Posterior vena cava (tissue), 2 donors: ENCODE results near the gene SNAPIN. TPM values are rescaled to one million over a fixed set of nuclear protein-coding genes. Genes with fewer than 3 reads are reported as not detected.
"Not testable (repeated sequence)": the region's sequence is repeated elsewhere in the genome, so short reads cannot be mapped to it uniquely, and the experiment has no call there.

Experiments
- DNase-seq: peaks from one replicate; pipeline ENCODE4 v3.0.0-alpha.2; 2020; ENCODE audit warnings: low spot score
- intact Hi-C, 2 donors: fragments of 100-400 bp; cut with DNase I; formaldehyde crosslinking; loops; one replicate each; pipeline versions ENCODE4 v1.14.1 to v1.14.2; 2022 to 2023
- total RNA-seq, 2 donors: library from RNA; stranded (reverse); fragmentation: NEBNext Ultra II Directional; extraction: Animal tissue kit (Norgen Biotek cat#: 25700); gene quantifications; one replicate each; pipeline ENCODE4 v1.2.1, GENCODE V29; 2021
- donor health status: DM: yes; HTN: yes; CAD: no.
- donor health status: DM: yes; HTN: yes; CAD: no.

The SNAPIN gene
- total RNA-seq, 2 donors from 2014 or later = 30.3 to 31.2 TPM

DNA sequence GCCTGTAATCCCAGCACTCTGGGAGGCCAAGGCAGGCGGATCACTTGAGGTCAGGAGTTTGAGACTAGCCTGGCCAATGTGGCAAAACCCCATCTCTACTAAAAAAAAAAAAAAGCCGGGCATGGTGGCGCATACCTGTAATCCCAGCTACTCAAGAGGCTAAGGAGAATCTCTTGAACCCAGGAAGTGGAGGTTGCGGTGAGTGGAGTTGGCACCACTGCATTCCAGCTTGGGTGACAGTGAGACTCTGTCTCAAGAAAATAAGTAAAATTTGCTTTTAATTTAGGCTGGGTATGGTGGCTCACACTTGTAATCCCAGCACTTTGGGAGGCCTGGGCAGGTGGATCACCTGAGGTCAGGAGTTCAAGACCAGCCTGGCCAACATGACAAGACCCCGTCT lies 18.3 kb upstream of the SNAPIN start:
- intact Hi-C loops, DNase-seq: not testable (repeated sequence)

DNA sequence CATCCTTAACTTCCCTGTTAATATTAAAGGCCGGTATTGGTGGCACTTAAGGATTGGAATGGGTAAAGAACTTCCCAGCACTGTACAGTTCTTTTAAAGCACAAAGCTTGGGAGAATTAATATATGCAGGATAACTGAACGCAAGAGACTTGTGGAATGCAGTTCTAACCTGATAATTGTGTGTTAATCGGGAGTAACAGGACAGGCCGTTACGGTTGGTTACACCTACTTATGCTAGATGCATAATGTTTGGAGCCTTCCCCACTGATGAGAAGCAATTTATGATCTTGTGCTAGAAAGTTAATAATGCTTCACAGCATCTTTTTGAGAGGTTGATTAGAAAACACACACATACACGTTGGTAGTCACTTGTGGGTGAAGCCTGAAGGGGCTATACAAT lies 17.6 kb upstream of the SNAPIN start:
- no peak for DNase-seq
- intact Hi-C loops = no loop called here

DNA sequence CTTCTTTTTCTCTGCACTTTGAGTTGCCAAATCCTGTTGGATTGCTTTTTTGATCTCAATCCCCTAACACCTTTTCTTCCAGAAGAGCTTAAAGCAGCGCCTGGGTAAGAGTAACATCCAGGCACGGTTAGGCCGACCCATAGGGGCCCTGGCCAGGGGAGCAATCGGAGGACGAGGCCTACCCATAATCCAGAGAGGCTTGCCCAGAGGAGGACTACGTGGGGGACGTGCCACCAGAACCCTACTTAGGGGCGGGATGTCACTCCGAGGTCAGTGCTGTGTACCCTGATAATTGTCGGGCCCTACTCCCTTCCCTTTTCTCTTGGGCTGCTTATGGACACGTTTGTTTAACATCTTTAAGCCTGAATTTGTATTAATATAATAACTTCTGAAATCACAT lies 16.3 kb upstream of the SNAPIN start:
- no peak for DNase-seq
- intact Hi-C loops = no loop called here

DNA sequence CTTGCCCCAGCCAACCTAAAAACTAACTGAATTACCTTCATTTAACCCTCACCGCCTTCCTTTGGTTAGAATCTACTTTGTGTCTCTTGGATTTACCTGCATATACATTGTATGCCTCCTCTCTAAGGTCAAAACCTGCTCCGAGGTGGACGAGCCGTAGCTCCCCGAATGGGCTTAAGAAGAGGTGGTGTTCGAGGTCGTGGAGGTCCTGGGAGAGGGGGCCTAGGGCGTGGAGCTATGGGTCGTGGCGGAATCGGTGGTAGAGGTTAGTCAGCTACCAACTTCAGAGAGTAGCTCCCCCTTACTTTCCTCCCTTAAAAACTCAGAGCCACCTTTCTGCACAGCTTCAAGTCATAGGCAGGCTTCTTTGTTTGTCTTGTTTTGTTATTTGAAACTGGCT lies 15.4 kb upstream of the SNAPIN start:
- intact Hi-C loops = no loop called here
- no peak for DNase-seq

DNA sequence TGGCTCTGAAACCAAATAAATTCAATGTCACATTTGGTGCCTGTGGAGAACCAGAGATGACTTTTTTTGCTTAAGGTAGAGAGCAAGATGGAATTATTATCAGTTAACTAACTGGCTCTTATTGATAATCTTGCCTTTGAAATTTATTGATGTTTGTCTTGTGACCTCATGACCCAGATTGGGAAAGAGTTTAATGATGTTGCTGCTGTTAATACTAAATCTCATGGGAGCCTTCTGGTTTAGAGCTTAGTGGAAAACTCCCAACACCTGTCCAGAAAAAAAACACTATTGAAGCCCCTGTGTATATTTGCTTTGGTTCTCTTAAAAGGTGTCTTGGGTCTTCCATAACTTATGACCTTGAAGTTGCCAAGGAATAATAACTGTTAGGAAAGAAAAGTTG lies 14.7 kb upstream of the SNAPIN start:
- no peak for DNase-seq
- intact Hi-C loops = no loop called here

DNA sequence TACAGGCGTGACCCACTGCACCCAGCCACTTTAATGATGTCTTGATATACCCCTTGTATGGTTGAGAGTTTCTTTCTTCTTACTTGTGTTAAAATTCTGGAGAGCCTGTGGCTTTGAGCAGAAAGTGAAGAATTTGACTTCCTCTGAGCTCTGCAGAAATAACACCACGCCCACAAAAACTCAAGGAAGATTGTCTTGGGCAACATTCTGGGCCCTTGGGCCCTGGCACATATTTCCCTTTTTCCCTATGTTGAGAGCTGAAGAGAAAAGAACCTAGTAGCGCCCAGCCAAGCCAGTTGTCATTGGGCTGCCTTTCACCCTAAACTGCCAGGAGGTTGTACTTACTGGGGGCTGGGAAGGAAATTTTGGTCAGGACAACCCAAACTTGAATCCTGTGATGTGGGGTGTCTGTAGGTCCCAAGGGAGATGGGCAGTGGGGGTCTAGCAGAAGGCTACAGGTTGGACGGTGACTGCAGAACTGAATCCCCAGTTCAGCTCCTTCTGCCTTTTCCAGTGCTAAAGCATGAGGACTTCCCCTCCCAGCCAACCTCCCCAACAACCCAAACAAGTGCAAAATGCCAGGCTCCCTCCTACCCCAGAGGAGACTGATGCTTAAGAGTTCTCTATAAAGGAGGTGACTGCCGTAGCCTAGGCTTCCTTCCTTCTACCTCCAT lies 11.7 kb upstream of the SNAPIN start:
- DNase-seq = no peak
- intact Hi-C loops = no loop called here

DNA sequence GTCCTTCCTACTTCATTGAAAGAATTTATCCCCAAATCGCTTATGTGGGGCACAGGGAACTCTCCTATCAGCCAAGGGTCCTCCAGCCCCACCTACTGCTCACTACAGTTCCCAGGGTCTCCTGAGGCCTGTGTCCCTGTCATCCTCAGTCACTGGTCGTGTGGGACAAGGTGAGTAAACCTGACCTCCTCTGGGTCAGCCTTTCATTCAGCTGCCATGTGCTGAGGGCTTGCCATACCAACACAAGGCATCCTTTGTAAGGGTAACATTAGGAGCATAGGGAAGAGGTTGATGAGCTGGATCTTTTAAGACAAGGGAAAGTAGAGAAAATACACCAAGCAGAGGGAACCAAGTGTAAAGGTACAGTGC lies 11.2 kb upstream of the SNAPIN start:
- intact Hi-C loops = no loop called here
- no peak for DNase-seq

DNA sequence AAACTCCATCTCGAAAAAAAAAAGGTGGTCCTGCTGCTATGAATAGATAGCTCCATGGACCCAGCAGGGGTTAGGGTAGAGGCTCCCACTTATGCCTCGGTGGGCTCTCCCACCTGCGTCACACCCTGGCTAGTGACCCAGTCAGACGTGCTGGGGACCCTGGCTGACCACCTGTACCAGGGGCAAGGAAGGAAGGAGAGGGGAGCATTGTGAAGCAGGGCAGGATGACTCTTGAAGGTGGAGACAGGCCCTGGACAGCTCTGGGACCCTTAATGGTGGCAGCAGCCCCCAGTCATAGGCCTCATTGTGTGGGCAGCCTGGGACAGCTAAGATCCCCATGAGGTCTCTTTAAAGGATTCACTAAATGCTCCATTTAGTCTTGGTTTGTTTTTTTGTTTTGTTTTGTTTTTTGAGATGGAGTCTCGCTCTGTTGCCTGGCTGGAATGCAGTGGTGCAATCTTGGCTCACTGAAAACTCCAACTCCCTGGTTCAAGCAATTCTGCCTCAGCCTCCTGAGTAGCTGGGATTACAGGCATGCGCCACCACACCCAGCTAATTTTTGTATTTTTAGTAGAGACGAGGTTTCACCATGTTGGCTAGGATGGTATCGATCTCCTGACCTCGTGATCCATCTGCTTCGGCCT lies 10.4 kb upstream of the SNAPIN start:
- DNase-seq = no peak
- intact Hi-C loops = no loop called here

DNA sequence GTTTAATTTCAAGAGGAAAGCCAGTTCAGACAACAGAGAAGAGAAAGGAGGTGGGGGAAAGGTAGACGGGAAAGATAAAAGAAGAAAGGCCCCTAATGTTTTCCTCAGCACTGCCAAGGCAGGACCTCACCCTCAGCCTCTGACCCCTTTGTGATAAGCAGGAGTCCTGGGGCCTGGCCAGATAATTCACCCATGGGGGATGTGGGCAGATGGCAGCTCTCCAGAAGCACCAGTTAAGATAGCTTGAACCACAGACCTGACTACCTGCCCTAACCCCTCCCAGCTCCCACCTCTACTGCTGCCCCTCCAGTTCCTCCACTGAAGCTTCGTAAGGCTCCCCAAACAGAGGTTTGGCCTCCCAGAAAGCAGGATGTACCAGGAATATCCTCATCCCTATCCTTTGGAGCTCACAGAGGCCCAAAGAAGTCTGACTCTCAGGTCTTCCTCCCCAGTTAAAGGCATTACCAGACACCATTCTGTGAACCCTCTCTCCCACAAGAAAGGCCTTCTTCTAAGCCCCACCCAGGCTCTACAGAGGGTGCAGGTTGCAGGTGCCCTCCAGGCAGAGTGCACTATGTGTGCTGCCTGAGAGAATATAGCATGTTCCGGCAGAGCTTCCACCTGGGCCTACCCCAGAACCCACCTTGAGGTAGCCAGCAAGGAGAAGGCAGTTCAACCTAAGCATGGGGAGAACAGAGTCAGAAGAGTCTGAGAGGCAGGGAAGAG lies 9.2 kb upstream of the SNAPIN start:
- intact Hi-C loops = no loop called here
- no peak for DNase-seq

DNA sequence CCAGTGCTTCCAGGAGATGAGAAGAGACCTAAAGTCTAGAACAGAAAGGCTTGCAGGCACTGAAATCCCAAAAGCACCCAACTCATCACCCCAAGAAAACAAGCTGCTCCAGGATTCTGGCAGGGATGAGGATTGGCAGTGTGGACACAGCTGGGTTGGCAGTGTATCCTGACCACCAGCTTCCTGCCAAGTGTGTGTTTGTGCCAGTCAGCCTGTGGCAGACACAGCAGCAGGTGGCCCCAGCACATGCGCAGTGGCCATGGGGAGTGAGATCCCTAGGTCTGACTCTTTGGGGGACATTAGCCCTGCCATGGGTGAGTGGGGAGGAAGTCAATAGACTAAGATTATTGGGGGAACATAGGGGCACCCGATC lies 8.7 kb upstream of the SNAPIN start:
- intact Hi-C loops = no loop called here
- no peak for DNase-seq

DNA sequence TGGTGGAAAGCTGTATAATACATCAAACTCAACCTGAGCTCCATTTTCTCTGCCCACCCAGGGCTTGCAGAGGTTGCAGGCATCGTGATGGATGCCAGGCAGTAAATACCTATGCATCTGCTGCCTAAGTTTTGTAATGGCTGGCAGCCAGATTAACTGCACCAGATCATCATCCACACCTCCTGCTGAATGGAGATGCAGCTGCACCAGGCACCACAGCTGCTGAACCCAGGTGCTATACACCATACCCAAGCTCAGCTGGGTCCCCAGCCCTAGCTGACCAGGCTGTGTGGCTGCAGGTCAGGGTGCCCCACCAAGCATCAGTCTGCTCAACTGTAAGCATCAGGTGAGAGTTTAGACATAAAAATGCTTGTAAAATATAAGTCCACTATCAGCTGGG lies 6.7 kb upstream of the SNAPIN start:
- no peak for DNase-seq
- intact Hi-C loops = no loop called here

DNA sequence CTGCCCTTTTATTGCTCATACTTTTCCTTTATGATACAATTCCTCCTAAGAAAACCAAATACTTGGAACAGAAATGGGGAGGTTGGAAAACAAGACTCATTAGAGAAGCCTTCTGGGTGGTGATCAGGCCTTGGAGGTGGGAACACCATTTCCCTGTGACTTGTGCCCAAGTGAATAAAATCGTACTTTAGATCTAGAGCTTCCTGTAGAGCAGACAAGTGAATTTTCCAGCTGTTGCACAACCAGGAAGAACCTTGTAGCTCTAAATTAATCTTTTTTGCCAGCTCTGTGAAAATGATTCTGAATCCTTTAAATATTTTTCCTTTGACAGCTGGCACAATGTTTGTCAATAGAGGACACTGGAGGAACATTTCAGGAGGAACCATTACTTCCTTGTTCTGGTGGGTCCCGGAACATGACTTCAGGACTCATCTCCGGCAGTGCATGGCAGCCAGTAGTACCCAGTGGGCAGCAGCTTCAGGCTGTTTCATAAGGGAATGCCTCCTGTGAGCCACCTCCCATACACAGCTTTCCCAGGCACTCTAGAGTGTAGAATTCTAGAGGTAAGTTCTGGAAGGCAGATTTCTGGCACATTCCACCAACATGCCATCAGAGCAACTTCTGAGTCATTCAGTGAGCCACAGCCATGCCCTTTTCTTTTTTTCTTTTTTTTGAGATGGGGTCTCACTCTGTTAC lies 5.5 kb upstream of the SNAPIN start:
- no peak for DNase-seq
- intact Hi-C loops = no loop called here

DNA sequence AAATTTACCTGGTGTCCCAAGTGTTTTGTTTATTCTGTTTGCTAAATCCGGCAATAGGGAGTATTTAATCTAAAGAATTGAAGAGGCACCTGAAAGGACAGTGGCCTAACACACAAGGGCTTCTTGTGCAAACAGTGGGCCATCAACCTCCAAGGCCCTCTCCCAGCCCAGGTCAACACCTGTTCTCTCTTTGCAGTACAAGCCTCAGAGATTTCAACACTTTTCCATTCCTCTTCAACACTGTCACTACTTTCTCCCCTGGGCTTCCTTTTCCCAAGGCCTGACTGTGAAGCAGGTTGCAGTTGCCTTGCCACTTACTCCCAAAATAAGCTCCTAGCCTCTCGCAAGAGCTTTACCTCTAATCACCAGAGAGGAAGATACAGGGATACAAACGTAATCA lies 3.2 kb upstream of the SNAPIN start:
- no peak for DNase-seq
- intact Hi-C loops = no loop called here

DNA sequence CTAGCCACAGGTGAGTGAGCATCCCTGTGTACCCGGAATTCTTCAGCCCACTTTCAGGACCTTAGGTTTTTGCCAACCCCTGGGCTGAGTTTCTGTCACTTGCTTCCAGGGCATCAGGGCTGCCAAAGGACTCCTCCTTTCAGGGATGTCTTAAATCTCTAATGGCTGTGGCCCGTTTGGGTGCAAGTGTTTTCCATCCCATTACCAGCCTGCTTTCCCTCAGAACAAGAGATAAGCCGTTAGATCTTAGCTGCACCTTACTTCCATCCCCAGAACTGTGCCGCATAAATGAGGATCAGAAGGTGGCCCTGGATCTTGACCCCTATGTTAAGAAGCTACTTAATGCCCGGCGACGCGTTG lies 652 bp downstream of the SNAPIN start:
- DNase-seq = no peak
- intact Hi-C loops = no loop called here

DNA sequence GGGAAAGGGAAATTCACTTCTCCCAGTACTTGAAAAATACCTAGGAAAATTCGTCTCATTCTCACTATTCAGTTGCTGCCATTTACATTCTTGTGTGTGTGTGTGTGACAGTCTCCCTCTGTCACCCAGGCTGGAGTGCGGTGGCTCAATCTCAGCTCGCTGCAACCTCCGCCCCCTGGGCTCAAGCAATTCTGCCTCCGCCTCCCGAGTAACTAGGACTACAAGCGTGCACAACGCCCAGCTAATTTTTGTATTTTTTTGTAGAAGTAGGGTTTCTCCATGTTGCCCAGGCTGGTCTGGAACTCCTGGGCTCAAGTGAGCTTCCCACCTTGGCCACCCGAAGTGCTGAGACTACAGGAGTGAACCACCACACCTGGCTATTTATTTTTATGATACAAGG lies 1.2 kb downstream of the SNAPIN start:
- intact Hi-C loops = loop anchor here in 1 of 2 donors (10.0 kb wide), 1 partner anchor 145 kb away; no protein-coding TSS in a partner anchor
- no peak for DNase-seq

DNA sequence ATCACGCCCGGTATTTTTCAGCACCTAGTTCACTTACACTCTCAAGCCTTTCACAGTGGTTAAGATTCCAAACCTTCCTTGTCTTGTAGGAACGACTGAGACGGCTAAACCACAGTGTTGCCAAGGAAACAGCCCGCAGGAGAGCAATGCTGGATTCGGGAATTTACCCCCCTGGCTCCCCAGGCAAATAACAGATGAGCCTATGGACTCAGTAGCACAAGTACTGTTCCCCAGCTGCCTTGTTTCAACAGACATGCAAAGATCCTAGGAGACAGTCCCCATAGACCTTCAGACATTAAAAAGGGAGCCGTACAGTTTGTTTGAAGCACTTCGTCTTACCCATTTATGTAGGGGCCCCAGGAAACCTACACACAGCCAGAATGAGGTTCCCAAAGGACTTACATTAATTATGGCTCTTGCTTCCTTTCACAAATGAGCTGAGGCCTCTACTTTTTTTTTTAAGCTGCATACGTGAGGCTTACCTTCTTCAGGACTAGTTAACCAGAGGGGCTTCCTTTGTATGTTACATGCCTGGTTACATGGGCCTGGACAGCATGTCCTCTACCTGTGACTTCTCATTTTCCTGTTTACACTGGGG lies 2.7 kb downstream of the SNAPIN start:
- intact Hi-C loops = loop anchor here in 1 of 2 donors (10.0 kb wide), 1 partner anchor 146 kb away; no protein-coding TSS in a partner anchor
- no peak for DNase-seq

DNA sequence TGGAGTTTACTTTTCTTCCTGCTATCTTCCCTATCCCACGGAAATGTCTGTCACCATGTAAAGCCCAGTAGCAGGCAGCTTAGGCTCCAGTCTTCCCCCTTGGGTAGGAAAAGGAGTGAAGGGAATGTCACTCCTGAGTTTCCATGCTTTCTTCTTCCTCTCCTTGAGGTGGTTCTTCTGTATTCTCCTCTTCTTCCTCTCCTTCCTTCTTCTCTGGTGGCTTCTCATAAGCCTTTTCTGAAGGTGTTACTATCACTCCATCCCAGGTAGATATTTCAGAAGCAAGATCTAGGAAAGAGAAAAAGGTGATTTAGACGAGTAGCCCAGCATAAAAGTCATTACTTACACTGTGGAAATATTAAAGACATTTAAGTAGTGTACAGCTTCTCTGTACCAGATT lies 3.8 kb downstream of the SNAPIN start:
- no peak for DNase-seq
- intact Hi-C loops = loop anchor here in 1 of 2 donors (10.0 kb wide), 1 partner anchor 147 kb away; no protein-coding TSS in a partner anchor

DNA sequence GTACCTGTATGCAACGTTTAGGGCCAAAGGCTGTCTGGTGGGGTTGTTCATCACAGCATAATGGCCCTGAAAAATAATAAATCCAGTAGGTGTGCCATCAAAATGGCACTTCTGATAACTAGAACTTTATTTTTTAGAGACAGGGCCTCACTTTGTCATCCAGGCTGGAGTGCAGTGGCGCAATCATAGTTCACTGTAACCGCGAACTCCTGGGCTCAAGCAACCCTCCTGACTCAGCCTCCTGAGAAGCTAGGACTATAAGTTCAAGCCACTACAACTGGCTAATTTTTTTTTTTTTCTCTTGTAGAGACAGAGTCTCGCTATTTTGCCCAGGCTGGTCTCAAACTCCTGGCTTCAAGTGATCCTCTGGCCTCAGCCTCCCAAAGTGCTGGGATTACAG lies 4.7 kb downstream of the SNAPIN start:
- intact Hi-C loops = loop anchor here in 1 of 2 donors (10.0 kb wide), 1 partner anchor 148 kb away; no protein-coding TSS in a partner anchor
- no peak for DNase-seq

DNA sequence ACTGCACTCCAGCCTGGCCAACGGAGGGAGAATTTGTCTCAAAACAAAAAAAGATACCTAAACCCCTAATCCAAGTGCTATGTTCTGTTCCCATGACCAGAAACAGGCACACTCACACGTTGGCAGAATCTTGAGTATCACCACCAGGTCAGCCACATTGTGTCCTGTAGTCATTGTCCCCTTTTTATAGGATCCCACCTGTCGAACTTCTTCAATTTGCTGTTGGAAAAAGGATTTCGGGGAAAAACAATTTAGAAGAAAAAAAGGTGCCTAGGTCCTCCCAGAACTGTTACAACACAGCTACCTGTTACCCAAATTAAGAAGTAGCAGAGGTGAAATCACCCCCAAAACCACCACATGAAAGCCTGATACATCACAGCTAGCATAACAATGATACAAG lies 8.9 kb downstream of the SNAPIN start:
- intact Hi-C loops = loop anchor here in 1 of 2 donors (10.0 kb wide), 1 partner anchor 153 kb away; no protein-coding TSS in a partner anchor
- DNase-seq = no peak

DNA sequence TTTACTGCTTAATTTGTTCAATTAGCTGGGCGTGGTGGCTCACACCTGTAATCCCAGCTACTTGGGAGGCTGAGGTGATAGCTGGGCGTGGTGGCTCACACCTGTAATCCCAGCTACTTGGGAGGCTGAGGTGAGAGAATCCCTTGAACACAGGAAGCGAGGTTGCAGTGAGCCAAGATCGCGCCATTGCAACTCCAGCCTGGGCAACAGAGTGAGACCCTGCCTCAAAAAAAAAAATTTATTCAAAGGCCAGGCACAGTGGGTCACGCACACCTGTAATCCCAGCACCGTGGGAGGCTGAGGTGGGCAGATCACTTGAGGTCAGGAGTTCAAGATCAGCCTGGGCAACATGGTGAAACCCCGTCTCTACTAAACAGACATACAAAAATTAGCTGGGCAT lies 10.2 kb downstream of the SNAPIN start:
- DNase-seq = peak; percentile 38
- intact Hi-C loops = loop anchor here in 1 of 2 donors (10.0 kb wide), 1 partner anchor 154 kb away; no protein-coding TSS in a partner anchor
